ENCODE results near the gene CCDC30.

DNA sequence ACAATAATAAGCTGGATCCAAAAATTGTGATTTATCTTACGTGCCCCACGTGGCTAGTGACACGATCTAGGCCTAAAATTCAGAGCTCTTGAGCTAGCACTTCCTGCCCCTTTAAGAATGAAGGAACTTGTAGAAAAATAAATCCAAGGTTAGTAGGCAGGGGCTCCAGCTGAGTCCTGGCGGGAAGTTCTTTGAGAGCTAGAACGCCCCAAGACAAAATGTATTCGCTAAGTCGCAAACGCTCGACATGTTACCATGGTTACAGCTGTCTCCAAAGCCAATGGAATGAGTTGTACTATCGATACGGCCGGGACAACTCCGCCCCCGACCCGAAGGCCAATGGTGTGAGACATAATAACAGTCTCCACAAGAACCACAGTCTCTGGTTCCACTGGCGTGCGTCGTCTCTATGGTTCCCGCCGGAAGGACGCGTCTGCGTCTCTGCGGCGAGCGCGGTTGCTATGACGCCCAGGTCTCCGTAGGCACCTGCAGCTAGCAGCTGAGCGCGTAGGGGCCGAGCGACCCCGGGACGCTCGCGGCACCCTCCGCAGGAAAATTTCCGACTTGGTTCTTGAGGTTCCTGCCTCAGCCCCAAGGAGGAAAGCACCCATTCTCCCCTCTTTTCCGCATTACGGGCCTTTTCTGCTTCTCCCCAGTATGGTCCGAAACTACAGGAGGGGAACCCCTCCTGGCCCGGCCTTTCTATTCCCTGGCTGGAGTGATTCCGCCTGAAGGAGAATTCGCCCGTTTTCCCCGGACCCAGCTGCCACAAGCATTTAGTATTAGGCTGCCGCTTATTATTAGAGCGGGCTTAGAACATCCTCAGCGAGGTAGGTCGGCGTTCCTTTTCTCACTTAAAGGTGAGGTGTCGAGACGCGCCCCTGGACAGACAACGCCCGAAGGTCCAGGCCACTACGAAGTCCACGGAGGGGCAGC lies at the start of gene CCDC30:
- no peak for TF ChIP-seq ZNF274 (IDR thresholded peaks at IDR 0.05; ENCODE audit: low read depth, low read length)
- no peak for TF ChIP-seq YY1 (IDR thresholded peaks at IDR 0.05; ENCODE audit: insufficient read depth, insufficient read length)
- no peak for TF ChIP-seq SUZ12 (IDR thresholded peaks at IDR 0.05; ENCODE audit: extremely low read depth, insufficient read depth, insufficient read length)

Data from NT2/D1 (cell line).